ENCODE results near the gene DCAKD.

- TF ChIP-seq POLR2A (IDR thresholded peaks at IDR 0.05; ENCODE audit: low read depth, low read length) (no peak), POLR2AphosphoS5 (IDR thresholded peaks at IDR 0.05; ENCODE audit: low read depth, low read length) (no peak), TAF1 (IDR thresholded peaks at IDR 0.05; ENCODE audit: low read depth, low read length) (no peak), SPI1 (IDR thresholded peaks at IDR 0.05; ENCODE audit: low read depth, low read length) (no peak)
These were observed 61.8 kb downstream of the DCAKD start for GRCh38 chr17:44989552-44990138.

Data from GM12891 (cell line).